Stomach (tissue), 9 donors: ENCODE results near the gene DEPDC4. TPM values are rescaled to one million over a fixed set of nuclear protein-coding genes. Genes with fewer than 3 reads are reported as not detected.

Experiments used
- DNase-seq, 2 donors: peaks; one replicate each; pipeline versions ENCODE4 v3.0.0 to v3.0.0-alpha.2; 2013 to 2019
- H3K27ac ChIP-seq, 5 donors: fragments of 200-600 bp in 4 of 5; sonication (generic) in 4 of 5; one replicate each; pipeline ENCODE4 v1.5.1; 2013 to 2019; ENCODE audit warnings: mild to moderate bottlenecking in 1 of 5, moderate library complexity in 1 of 5
- H3K27me3 ChIP-seq, 3 donors: fragments of 200-600 bp; sonication (generic); one replicate each; pipeline ENCODE4 v1.5.1; 2017 to 2019; ENCODE audit warnings: mixed run types in 1 of 3
- H3K36me3 ChIP-seq, 4 donors: fragments of 200-600 bp; sonication (generic); 1 replicate in 3 of 4; 2 replicates in 1 of 4; pipeline ENCODE4 v1.5.1; 2016 to 2019
- H3K4me1 ChIP-seq, 4 donors: fragments of 200-600 bp; sonication (generic); one replicate each; pipeline ENCODE4 v1.5.1; 2016 to 2019
- H3K4me3 ChIP-seq, 4 donors: fragments of 200-600 bp; sonication (generic) in 3 of 4; one replicate each; pipeline ENCODE4 v1.5.1; 2016 to 2019; ENCODE audit warnings: mild to moderate bottlenecking in 1 of 4
- H3K9me3 ChIP-seq, 4 donors: fragments of 200-600 bp; sonication (generic); one replicate each; pipeline ENCODE4 v1.5.1; 2016 to 2019
- EP300 ChIP-seq: sonication (generic); formaldehyde crosslinking; IDR thresholded peaks from one replicate; pipeline ENCODE4 v1.6.1; 2017; ENCODE audit warnings: antibody characterized with exemption
- POLR2A ChIP-seq, 4 donors: fragments of 450-650 bp; IDR thresholded peaks; one replicate each; pipeline ENCODE4 v1.6.1; 2016; ENCODE audit warnings: antibody characterized with exemption in 4 of 4, control low read depth in 2 of 4, mild to moderate bottlenecking in 1 of 4, moderate library complexity in 1 of 4
- POLR2AphosphoS5 ChIP-seq, 3 donors: sonication (generic); formaldehyde crosslinking; IDR thresholded peaks; one replicate each; pipeline ENCODE4 v1.6.1; 2016; ENCODE audit warnings: antibody characterized with exemption in 3 of 3
- WGBS, 5 donors: extraction: QIAGEN DNeasy Blood & Tissue Kit in 3 of 5; methylation state at CpG; one replicate each; pipeline versions ENCODE4 v1.1.5 to v1.1.7; 2013 to 2018; 5-methylcytosine and 5-hydroxymethylcytosine counted together
- intact Hi-C: fragments of 100-400 bp; cut with DNase I; formaldehyde crosslinking; loops from one replicate; pipeline ENCODE4 v1.15.1; 2023; ENCODE audit warnings: low total_unique reads
- polyA plus RNA-seq, 3 donors: library from polyadenylated mRNA; stranded (reverse); fragments of 200-250 nt; gene quantifications; one replicate each; pipeline ENCODE4 v1.2.3, GENCODE V29; 2013
- total RNA-seq, 5 donors: library from RNA; depleted of rRNA; stranded (reverse); fragments of >200 nt; gene quantifications; one replicate each; pipeline versions ENCODE4 v1.1.0 to v1.2.3, GENCODE V29; 2014 to 2016
- TF ChIP-seq, protein P1 (sequence below), 7 experiments: fragments of 450-650 bp in 4 of 7; fragments of 200-600 bp in 3 of 7; sonication (generic) in 3 of 7; IDR thresholded peaks; one replicate each; pipeline ENCODE4 v1.5.1; 2016 to 2019; ENCODE audit warnings: antibody characterized with exemption in 7 of 7, control low read depth in 2 of 7, mild to moderate bottlenecking in 1 of 7
- donor health status: healthy with polysubstance abuse.
- donor health status: Bipolar disorder and iron deficiency.
- donor health status: healthy.

The DEPDC4 gene
- total and polyA plus RNA-seq, 8 donors, result 0.48 to 3.1 (median 0.55) TPM; not detected in 3

DNA sequence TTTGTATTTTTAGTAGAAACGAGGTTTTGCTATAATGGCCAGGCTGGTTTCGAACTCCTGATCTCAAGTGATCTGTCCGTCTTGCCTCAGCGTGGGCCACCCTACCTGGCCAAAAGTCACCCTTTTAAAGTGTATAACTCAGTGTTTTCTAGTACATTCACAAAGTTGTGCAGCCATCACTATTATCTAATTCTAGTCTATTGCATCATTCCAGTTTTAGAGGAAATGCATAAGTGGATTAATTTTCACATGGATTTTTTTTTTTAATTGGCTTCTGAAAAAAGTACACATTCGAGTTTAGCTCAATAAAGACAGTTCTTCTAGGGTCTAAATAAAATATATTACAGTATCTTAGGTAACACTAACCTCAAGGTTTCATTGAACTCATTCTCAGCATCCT is 3.7 kb downstream of the DEPDC4 start:
- WGBS, 5 donors, result 83 to 94% (median 89%) methylated on average over 5 of the region's 5 CpGs
- Histone ChIP-seq H3K27me3 (no peaks in the 10 kb centered on the region), H3K9me3 (no peaks in the 10 kb centered on the region), H3K4me1 (peaks cover 0 to 7% (median under 1%) of the 10 kb centered on the region in 4 donors), H3K27ac (no peak overlapping the region), H3K4me3 (no peak overlapping the region), H3K36me3 (no peaks in the 10 kb centered on the region)
- TF ChIP-seq, protein P1, sequence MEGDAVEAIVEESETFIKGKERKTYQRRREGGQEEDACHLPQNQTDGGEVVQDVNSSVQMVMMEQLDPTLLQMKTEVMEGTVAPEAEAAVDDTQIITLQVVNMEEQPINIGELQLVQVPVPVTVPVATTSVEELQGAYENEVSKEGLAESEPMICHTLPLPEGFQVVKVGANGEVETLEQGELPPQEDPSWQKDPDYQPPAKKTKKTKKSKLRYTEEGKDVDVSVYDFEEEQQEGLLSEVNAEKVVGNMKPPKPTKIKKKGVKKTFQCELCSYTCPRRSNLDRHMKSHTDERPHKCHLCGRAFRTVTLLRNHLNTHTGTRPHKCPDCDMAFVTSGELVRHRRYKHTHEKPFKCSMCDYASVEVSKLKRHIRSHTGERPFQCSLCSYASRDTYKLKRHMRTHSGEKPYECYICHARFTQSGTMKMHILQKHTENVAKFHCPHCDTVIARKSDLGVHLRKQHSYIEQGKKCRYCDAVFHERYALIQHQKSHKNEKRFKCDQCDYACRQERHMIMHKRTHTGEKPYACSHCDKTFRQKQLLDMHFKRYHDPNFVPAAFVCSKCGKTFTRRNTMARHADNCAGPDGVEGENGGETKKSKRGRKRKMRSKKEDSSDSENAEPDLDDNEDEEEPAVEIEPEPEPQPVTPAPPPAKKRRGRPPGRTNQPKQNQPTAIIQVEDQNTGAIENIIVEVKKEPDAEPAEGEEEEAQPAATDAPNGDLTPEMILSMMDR (IDR thresholded peaks at IDR 0.05), result no peak
- TF ChIP-seq EP300 (no peak), POLR2AphosphoS5 (IDR thresholded peaks at IDR 0.05) (no peak), POLR2A (IDR thresholded peaks at IDR 0.05) (no peak)
- intact Hi-C loops, result no loop called here
- DNase-seq, result no peak

DNA sequence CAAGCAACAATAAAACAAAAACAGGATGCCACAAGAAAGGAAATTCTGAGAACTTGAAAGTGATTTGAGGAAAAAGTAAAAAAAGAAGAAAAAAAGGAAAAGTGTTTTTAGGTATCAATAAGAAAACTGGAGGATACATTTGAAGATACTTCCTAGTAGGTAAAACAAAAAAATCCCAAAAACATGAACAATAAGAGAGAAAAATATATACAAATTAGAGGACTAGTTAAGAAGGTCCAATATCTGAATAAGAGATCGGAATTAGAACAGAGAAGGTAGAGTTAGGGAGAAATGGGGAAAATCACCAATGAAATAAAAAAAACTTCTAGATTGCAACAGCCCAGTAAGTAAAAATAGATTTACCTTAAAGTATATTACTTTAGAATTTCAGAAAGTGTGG is 8.8 kb downstream of the DEPDC4 start:
- no peak for DNase-seq
- Histone ChIP-seq H3K27ac (no peak overlapping the region), H3K9me3 (no peaks in the 10 kb centered on the region), H3K36me3 (no peaks in the 10 kb centered on the region), H3K4me1 (no peaks in the 10 kb centered on the region), H3K4me3 (no peak overlapping the region), H3K27me3 (no peaks in the 10 kb centered on the region)
- WGBS, 5 donors, result 93 to 100% (median 98%) methylated on average over 1 of the region's 1 CpG
- intact Hi-C loops, result no loop called here
- TF ChIP-seq EP300 (no peak), POLR2AphosphoS5 (IDR thresholded peaks at IDR 0.05) (no peak), POLR2A (IDR thresholded peaks at IDR 0.05) (no peak)
- TF ChIP-seq, protein P1 (IDR thresholded peaks at IDR 0.05), result no peak

- intact Hi-C loops, result no loop called here
- WGBS, 5 donors, result 87 to 100% (median 95%) methylated on average over 1 of the region's 1 CpG
- no peak for TF ChIP-seq EP300
- TF ChIP-seq, protein P1 (IDR thresholded peaks at IDR 0.05), result no peak
- no peak for TF ChIP-seq POLR2AphosphoS5 (IDR thresholded peaks at IDR 0.05)
These were observed 12.0 kb downstream of the DEPDC4 start for GRCh38 chr12:100254876-100255275.

DNA sequence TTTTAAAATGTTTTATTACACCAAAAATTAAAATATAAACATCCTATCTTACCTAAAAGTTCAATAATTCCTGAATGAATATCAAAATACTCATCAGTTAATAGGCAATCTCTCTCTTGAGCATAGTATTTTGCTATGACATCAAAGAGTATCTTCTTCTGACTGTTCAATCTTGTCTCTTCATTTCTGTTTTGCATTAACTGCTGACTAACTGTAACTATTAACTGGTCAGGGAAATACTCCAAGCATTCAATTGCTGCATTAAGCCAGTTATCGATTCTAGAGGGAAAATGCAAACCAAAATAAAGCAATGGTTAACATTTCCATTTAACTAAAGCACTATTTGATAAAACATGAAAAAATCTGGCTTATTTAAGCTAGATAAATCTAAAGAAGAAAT is 13.4 kb downstream of the DEPDC4 start:
- H3K36me3 ChIP-seq, result no peaks in the 10 kb centered on the region
- 92 to 100% (median 98%) methylated on average over 1 of the region's 1 CpG for WGBS, 5 donors

More at GRCh38 chr12:100254876-100255275, 12.0 kb downstream of the DEPDC4 start:
- Histone ChIP-seq H3K4me1 (peaks cover 0 to 12% (median 8%) of the 10 kb centered on the region in 4 donors), H3K9me3 (no peaks in the 10 kb centered on the region), H3K27me3 (no peaks in the 10 kb centered on the region), H3K27ac (no peak overlapping the region), H3K4me3 (no peak overlapping the region), H3K36me3 (no peaks in the 10 kb centered on the region)
- DNase-seq, result no peak

DNA sequence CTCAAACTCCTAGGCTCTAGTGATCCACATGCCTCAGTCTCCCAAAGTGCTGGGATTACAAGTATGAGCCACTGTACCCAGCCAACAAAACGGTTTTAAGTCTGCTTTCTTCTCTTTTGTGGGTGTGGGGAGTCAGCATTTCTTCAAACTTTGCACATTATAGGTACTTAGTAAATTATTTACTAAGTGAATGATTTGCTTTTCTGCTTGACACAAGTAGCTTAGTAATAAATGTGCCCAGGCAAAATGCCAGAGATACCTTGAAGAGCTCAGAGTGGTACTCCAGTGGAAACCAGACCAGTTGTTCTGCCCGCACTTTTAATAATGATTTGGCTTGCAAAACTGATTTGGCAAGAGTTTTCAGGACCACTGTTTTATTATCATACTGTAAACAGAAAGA is 15.0 kb downstream of the DEPDC4 start:
- Histone ChIP-seq H3K4me3 (no peak overlapping the region), H3K36me3 (no peaks in the 10 kb centered on the region), H3K4me1 (peaks cover 0 to 16% (median 8%) of the 10 kb centered on the region in 4 donors), H3K27me3 (no peaks in the 10 kb centered on the region), H3K27ac (no peak overlapping the region), H3K9me3 (no peaks in the 10 kb centered on the region)
- peak in 1 of 2 donors; percentile 84 for DNase-seq
- WGBS, 5 donors, result 26 to 66% (median 39%) methylated on average over 2 of the region's 2 CpGs
- TF ChIP-seq EP300 (no peak), POLR2AphosphoS5 (IDR thresholded peaks at IDR 0.05) (no peak), POLR2A (IDR thresholded peaks at IDR 0.05) (no peak)
- TF ChIP-seq, protein P1 (IDR thresholded peaks at IDR 0.05), result no peak
- intact Hi-C loops, result no loop called here

More for the DNA sequence above, 13.4 kb downstream of the DEPDC4 start:
- Histone ChIP-seq H3K27ac (no peak overlapping the region), H3K4me1 (peaks cover 0 to 16% (median 8%) of the 10 kb centered on the region in 4 donors), H3K4me3 (no peak overlapping the region), H3K9me3 (no peaks in the 10 kb centered on the region), H3K27me3 (no peaks in the 10 kb centered on the region)
- no peak for TF ChIP-seq POLR2AphosphoS5 (IDR thresholded peaks at IDR 0.05)
- intact Hi-C loops, result no loop called here
- no peak for DNase-seq
